CD4-positive, alpha-beta memory T cell (primary cell): ENCODE results near the gene RMND1. TPM values are rescaled to one million over a fixed set of nuclear protein-coding genes. Genes with fewer than 3 reads are reported as not detected.

Experiments used
- CTCF ChIA-PET: fragments of 350-600 bp; sonication (Branson Sonifier 250); formaldehyde crosslinking; loops from one replicate; lab custom pipeline; 2021; ENCODE audit warnings: inconsistent platforms; ENCODE audit not compliant: partially characterized antibody; lab: Charles Lee
- POLR2A ChIA-PET: fragments of 350-600 bp; sonication (Branson Sonifier 250); formaldehyde crosslinking; loops from one replicate; lab custom pipeline; 2021; ENCODE audit not compliant: partially characterized antibody; lab: Charles Lee
- DNase-seq, 5 donors: peaks; one replicate each; pipeline versions ENCODE4 v3.0.0 to v3.0.0-alpha.2; 2020 to 2022; ENCODE audit warnings: mixed read lengths in 1 of 5
- H3K27ac ChIP-seq: one replicate; pipeline ENCODE4 v1.7.0; 2013; ENCODE audit warnings: low read depth, low read length
- H3K27me3 ChIP-seq: 2 replicates; pipeline ENCODE4 v1.7.0; 2013; ENCODE audit warnings: mild to moderate bottlenecking, low read length, moderate library complexity; ENCODE audit not compliant: insufficient read depth
- H3K36me3 ChIP-seq: 2 replicates; pipeline ENCODE4 v1.7.0; 2013; ENCODE audit warnings: mild to moderate bottlenecking, low read length, moderate library complexity; ENCODE audit not compliant: insufficient read depth
- H3K4me1 ChIP-seq: 2 replicates; pipeline ENCODE4 v1.7.0; 2013; ENCODE audit warnings: mild to moderate bottlenecking, low read length, moderate library complexity; ENCODE audit not compliant: insufficient read depth
- H3K4me3 ChIP-seq, 2 donors: one replicate each; pipeline ENCODE4 v1.7.0; 2013; ENCODE audit warnings: low read length in 2 of 2, mild to moderate bottlenecking in 1 of 2
- H3K9me3 ChIP-seq, 2 donors: one replicate each; pipeline ENCODE4 v1.7.0; 2013; ENCODE audit warnings: low read length in 2 of 2, control low read depth in 1 of 2; ENCODE audit not compliant: control insufficient read depth in 1 of 2
- H3K27ac Mint-ChIP-seq, 7 donors: one replicate each; pipeline ENCODE4 v1.8.0; 2020 to 2021; ENCODE audit warnings: mixed read lengths in 7 of 7, mild to moderate bottlenecking in 6 of 7, inconsistent platforms in 3 of 7, moderate library complexity in 3 of 7
- H3K27me3 Mint-ChIP-seq, 2 donors: one replicate each; pipeline ENCODE4 v1.8.0; 2020 to 2021; ENCODE audit warnings: mixed read lengths in 2 of 2
- H3K36me3 Mint-ChIP-seq, 2 donors: one replicate each; pipeline ENCODE4 v1.8.0; 2020 to 2021; ENCODE audit warnings: mixed read lengths in 2 of 2, inconsistent platforms in 1 of 2, mild to moderate bottlenecking in 1 of 2
- H3K4me1 Mint-ChIP-seq, 4 donors: one replicate each; pipeline ENCODE4 v1.8.0; 2020 to 2021; ENCODE audit warnings: mixed read lengths in 4 of 4, mild to moderate bottlenecking in 1 of 4
- H3K4me3 Mint-ChIP-seq, 8 donors: one replicate each; pipeline ENCODE4 v1.8.0; 2020 to 2021; ENCODE audit warnings: mixed read lengths in 8 of 8, mild to moderate bottlenecking in 7 of 8, moderate library complexity in 6 of 8, inconsistent platforms in 3 of 8
- H3K9me3 Mint-ChIP-seq, 8 donors: one replicate each; pipeline ENCODE4 v1.8.0; 2020 to 2021; ENCODE audit warnings: mixed read lengths in 8 of 8, mild to moderate bottlenecking in 5 of 8, inconsistent platforms in 3 of 8, moderate library complexity in 1 of 8
- intact Hi-C: fragments of 100-400 bp; cut with micrococcal nuclease; formaldehyde crosslinking; loops from one replicate; pipeline ENCODE4 v1.15.1; 2023
- polyA plus RNA-seq, 2 donors: library from polyadenylated mRNA; unstranded; fragments of 300-500 nt; fragmentation: Illumina TruSeq; gene quantifications; one replicate each; pipeline ENCODE4 v1.2.3, GENCODE V29; 2021
- total RNA-seq, 2 experiments: library from RNA; stranded (reverse); gene quantifications; one replicate each; pipeline ENCODE4 v1.2.3, GENCODE V29; 2021

Gene RMND1
- total and polyA plus RNA-seq, 4 experiments from 2014 or later = 6.3 to 17.5 (median 15.0) TPM

GRCh38 chr6:151431337-151431736 is 20.6 kb downstream of the RMND1 start:
- no peak for DNase-seq
- intact Hi-C loops = no loop called here
- H3K4me3 Mint-ChIP-seq = no peak overlapping the region
- Histone ChIP-seq H3K27ac (no peak overlapping the region), H3K36me3 (peaks cover 28% of the 10 kb centered on the region), H3K4me3 (no peak overlapping the region), H3K27me3 (no peaks in the 10 kb centered on the region), H3K9me3 (no peaks in the 10 kb centered on the region), H3K4me1 (no peaks in the 10 kb centered on the region)
- H3K36me3 Mint-ChIP-seq = peaks cover 39 to 50% of the 10 kb centered on the region in 2 donors
- H3K27me3 Mint-ChIP-seq = no peaks in the 10 kb centered on the region
- H3K27ac Mint-ChIP-seq = peak overlapping the region in 2 of 7 donors; percentile 19 to 42
- ChIA-PET POLR2A (no interaction called here), CTCF (no interaction called here)
- peaks cover 0 to 6% (median 1%) of the 10 kb centered on the region in 4 donors for H3K4me1 Mint-ChIP-seq
- H3K9me3 Mint-ChIP-seq = no peaks in the 10 kb centered on the region

GRCh38 chr6:151430886-151431285 is 21.0 kb downstream of the RMND1 start:
- CTCF ChIA-PET = interaction anchor here (1.0 to 2.1 kb wide), 2 partner anchors 11 to 25 kb away, joined by 3 to 6 read pairs; no protein-coding TSS in a partner anchor
- Histone ChIP-seq H3K27me3 (no peaks in the 10 kb centered on the region), H3K36me3 (peaks cover 28% of the 10 kb centered on the region), H3K4me1 (no peaks in the 10 kb centered on the region), H3K4me3 (no peak overlapping the region), H3K9me3 (no peaks in the 10 kb centered on the region), H3K27ac (no peak overlapping the region)
- H3K27ac Mint-ChIP-seq = peak overlapping the region in 1 of 7 donors; percentile 19
- H3K4me3 Mint-ChIP-seq = no peak overlapping the region
- peaks cover 41 to 53% of the 10 kb centered on the region in 2 donors for H3K36me3 Mint-ChIP-seq
- POLR2A ChIA-PET = no interaction called here
- no peak for DNase-seq
- peaks cover 0 to 5% (median 0%) of the 10 kb centered on the region in 4 donors for H3K4me1 Mint-ChIP-seq
- no peaks in the 10 kb centered on the region for H3K27me3 Mint-ChIP-seq
- intact Hi-C loops = no loop called here
- no peaks in the 10 kb centered on the region for H3K9me3 Mint-ChIP-seq

GRCh38 chr6:151428093-151428735 is 23.7 kb downstream of the RMND1 start:
- no peaks in the 10 kb centered on the region for H3K9me3 ChIP-seq
- Mint-ChIP-seq H3K27me3 (no peaks in the 10 kb centered on the region), H3K36me3 (peaks cover 48 to 68% of the 10 kb centered on the region in 2 donors), H3K27ac (peak overlapping the region in 1 of 7 donors; percentile 9), H3K4me1 (peaks cover 0 to 5% (median 0%) of the 10 kb centered on the region in 4 donors), H3K4me3 (no peak overlapping the region), H3K9me3 (no peaks in the 10 kb centered on the region)
- no peak for DNase-seq
- H3K4me3 ChIP-seq = no peak overlapping the region
- H3K4me1 ChIP-seq = no peaks in the 10 kb centered on the region
- H3K27me3 ChIP-seq = no peaks in the 10 kb centered on the region
- POLR2A ChIA-PET = interaction anchor here (1.8 kb wide), 1 partner anchor 23 kb away, joined by 5 read pairs; the partner anchor contains the start of gene RMND1
- CTCF ChIA-PET = interaction anchor here (1.0 kb wide), 1 partner anchor 103 kb away, joined by 3 read pairs; no protein-coding TSS in a partner anchor
- intact Hi-C loops = no loop called here
- H3K36me3 ChIP-seq = peaks cover 28% of the 10 kb centered on the region
- H3K27ac ChIP-seq = no peak overlapping the region

GRCh38 chr6:151425561-151425960 is 26.4 kb downstream of the RMND1 start:
- no peak for DNase-seq
- intact Hi-C loops = no loop called here
- Histone ChIP-seq H3K36me3 (peaks cover 16% of the 10 kb centered on the region), H3K27me3 (no peaks in the 10 kb centered on the region), H3K4me1 (no peaks in the 10 kb centered on the region), H3K27ac (no peak overlapping the region), H3K4me3 (no peak overlapping the region), H3K9me3 (no peaks in the 10 kb centered on the region)
- Mint-ChIP-seq H3K4me1 (no peaks in the 10 kb centered on the region), H3K4me3 (no peak overlapping the region), H3K27ac (peak overlapping the region in 3 of 7 donors; percentile 15 to 76 (median 48)), H3K36me3 (peaks cover 36 to 63% of the 10 kb centered on the region in 2 donors), H3K9me3 (no peaks in the 10 kb centered on the region), H3K27me3 (no peaks in the 10 kb centered on the region)
- POLR2A ChIA-PET = no interaction called here
- CTCF ChIA-PET = interaction anchor here (1.4 kb wide), 1 partner anchor 19 kb away, joined by 4 read pairs; no protein-coding TSS in a partner anchor

- intact Hi-C loops = no loop called here
- no peaks in the 10 kb centered on the region for H3K4me1 Mint-ChIP-seq
- no peaks in the 10 kb centered on the region for H3K4me1 ChIP-seq
- H3K36me3 Mint-ChIP-seq = peaks cover 29 to 50% of the 10 kb centered on the region in 2 donors
- no peak for DNase-seq
- H3K9me3 Mint-ChIP-seq = no peaks in the 10 kb centered on the region
- no peaks in the 10 kb centered on the region for H3K27me3 ChIP-seq
- H3K4me3 Mint-ChIP-seq = no peak overlapping the region
- no peaks in the 10 kb centered on the region for H3K27me3 Mint-ChIP-seq
- no peak overlapping the region for H3K27ac ChIP-seq
- ChIA-PET CTCF (interaction anchor here (1.3 kb wide), 1 partner anchor 13 kb away, joined by 4 read pairs; no protein-coding TSS in a partner anchor), POLR2A (interaction anchor here (0.9 to 1.4 kb wide), 2 partner anchors 9 to 29 kb away, joined by 3 to 4 read pairs; partner anchors contain the start of gene RMND1)
- no peak overlapping the region for H3K4me3 ChIP-seq
- peaks cover 4% of the 10 kb centered on the region for H3K36me3 ChIP-seq
- H3K9me3 ChIP-seq = no peaks in the 10 kb centered on the region
- H3K27ac Mint-ChIP-seq = peak overlapping the region in 3 of 7 donors; percentile 29 to 76 (median 69)
These were observed 28.9 kb downstream of the RMND1 start for GRCh38 chr6:151422981-151423380.

- Histone ChIP-seq H3K27ac (no peak overlapping the region), H3K36me3 (peaks cover 6% of the 10 kb centered on the region), H3K9me3 (no peaks in the 10 kb centered on the region), H3K27me3 (no peaks in the 10 kb centered on the region), H3K4me3 (no peak overlapping the region), H3K4me1 (peaks cover 20% of the 10 kb centered on the region)
- H3K27ac Mint-ChIP-seq = no peak overlapping the region
- no peak for DNase-seq
- no peak overlapping the region for H3K4me3 Mint-ChIP-seq
- H3K36me3 Mint-ChIP-seq = peaks cover 39 to 48% of the 10 kb centered on the region in 2 donors
- ChIA-PET POLR2A (no interaction called here), CTCF (interaction anchor here (3.9 kb wide), 1 partner anchor 11 kb away, joined by 21 read pairs; no protein-coding TSS in a partner anchor)
- intact Hi-C loops = no loop called here
- peaks cover 0 to 7% (median 3%) of the 10 kb centered on the region in 8 donors for H3K9me3 Mint-ChIP-seq
- H3K4me1 Mint-ChIP-seq = peaks cover 17 to 26% (median 20%) of the 10 kb centered on the region in 4 donors
- no peaks in the 10 kb centered on the region for H3K27me3 Mint-ChIP-seq
These were observed 34.4 kb downstream of the RMND1 start for GRCh38 chr6:151417477-151417876.

- peaks cover 14% of the 10 kb centered on the region for H3K36me3 ChIP-seq
- no peak overlapping the region for H3K27ac ChIP-seq
- peaks cover 19 to 28% (median 22%) of the 10 kb centered on the region in 4 donors for H3K4me1 Mint-ChIP-seq
- intact Hi-C loops = loop anchor here (1.0 kb wide), 1 partner anchor 38 kb away; the partner anchor contains the start of gene RMND1
- peak overlapping the region in 1 of 8 donors; percentile 13 for H3K4me3 Mint-ChIP-seq
- POLR2A ChIA-PET = interaction anchor here (1.8 to 5.0 kb wide), 2 partner anchors 20 to 25 kb away, joined by 16 to 46 read pairs; partner anchors contain the start of gene ZBTB2
- no peaks in the 10 kb centered on the region for H3K27me3 ChIP-seq
- no peaks in the 10 kb centered on the region for H3K9me3 ChIP-seq
- DNase-seq = no peak
- no peaks in the 10 kb centered on the region for H3K27me3 Mint-ChIP-seq
- peaks cover 0 to 7% (median 3%) of the 10 kb centered on the region in 8 donors for H3K9me3 Mint-ChIP-seq
- H3K27ac Mint-ChIP-seq = peak overlapping the region in 5 of 7 donors; percentile 27 to 66 (median 60)
- CTCF ChIA-PET = interaction anchor here (1.4 to 1.8 kb wide), 3 partner anchors 9 to 523 kb away, joined by 5 to 10 read pairs (median 5); no protein-coding TSS in a partner anchor
- peaks cover 20% of the 10 kb centered on the region for H3K4me1 ChIP-seq
- H3K36me3 Mint-ChIP-seq = peaks cover 34 to 39% of the 10 kb centered on the region in 2 donors
- H3K4me3 ChIP-seq = no peak overlapping the region
These were observed 37.2 kb downstream of the RMND1 start for GRCh38 chr6:151414641-151415260.
